Measurements from ENCODE around the gene KLK5.
"Not testable (repeated sequence)": the region's sequence is repeated elsewhere in the genome, so short reads cannot be mapped to it uniquely, and the experiment has no call there.

The KLK5 gene, protein sequence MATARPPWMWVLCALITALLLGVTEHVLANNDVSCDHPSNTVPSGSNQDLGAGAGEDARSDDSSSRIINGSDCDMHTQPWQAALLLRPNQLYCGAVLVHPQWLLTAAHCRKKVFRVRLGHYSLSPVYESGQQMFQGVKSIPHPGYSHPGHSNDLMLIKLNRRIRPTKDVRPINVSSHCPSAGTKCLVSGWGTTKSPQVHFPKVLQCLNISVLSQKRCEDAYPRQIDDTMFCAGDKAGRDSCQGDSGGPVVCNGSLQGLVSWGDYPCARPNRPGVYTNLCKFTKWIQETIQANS

DNA sequence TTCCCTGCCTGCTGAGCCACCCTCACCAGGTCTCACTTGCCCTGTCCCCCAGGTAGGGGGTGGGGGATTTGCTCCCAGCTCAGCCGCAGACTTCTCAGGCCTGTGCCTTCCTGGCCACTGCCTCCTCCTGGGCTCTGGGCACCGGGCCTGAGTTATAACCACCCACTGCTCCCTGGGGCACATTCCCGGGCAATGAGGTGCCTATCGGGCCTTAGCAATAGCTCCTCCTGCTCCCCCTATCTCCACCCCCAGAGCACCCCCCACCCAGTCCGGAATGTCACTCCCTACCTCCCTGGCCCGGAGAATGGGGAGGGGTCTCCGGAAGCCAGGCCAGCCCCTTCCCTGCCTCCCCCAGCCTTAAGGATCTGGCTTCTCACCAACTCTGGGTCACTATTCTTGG lies at the start of gene KLK5:
Gene KLK5, minus strand, starts transcription at position 129 of the 400 bp plus-strand sequence. CDS start 381 bp downstream, outside the sequence.
- DNase-seq: no peak

DNA sequence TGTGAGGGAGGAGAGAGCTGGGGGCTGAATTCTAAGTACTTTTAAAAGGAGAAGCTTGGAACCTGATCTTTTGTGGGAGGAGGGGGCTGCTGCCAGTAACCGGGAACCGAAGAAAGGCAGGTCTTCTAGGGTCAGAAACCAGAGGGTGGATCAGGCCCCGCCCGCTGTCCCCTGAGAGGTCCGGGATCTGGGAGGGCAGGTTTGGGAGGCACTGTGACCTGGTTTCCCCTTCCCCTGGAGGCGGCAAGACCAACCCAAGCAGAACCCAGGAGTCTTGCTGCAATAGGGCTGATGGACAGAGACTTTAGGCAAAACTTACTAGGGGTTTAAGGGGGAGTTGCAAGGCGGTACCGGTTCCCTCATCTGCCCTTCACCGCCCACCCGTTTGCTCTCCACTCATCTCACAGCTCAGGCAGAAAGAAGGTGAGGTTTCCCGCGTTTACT lies 49.3 kb upstream of the KLK5 start:
- DNase-seq: no peak

DNA sequence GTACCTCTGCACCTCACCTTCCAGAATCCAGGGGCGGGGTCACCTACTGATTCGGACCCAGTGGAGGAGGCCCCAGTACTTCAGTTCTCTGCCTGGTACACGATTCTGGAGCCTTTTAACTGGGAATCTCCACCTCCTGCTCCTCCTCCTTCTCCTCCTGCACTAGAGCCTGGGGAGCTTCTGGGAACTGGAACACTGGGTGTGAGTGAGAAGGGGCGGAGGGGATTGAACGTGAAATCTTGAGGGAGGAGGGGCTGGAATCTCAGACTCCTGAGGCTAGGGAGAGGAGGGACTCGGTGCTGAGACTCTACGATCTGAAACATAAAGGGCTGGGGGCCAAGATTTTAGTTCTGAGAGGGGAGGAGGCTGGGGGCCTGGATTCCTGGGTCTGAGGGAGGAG lies 48.7 kb upstream of the KLK5 start, which contains the start of gene KLK8:
Gene KLK8, minus strand, starts transcription at position 90 of the 400 bp plus-strand sequence. CDS start 437 bp downstream, outside the sequence.
- no peak for DNase-seq

DNA sequence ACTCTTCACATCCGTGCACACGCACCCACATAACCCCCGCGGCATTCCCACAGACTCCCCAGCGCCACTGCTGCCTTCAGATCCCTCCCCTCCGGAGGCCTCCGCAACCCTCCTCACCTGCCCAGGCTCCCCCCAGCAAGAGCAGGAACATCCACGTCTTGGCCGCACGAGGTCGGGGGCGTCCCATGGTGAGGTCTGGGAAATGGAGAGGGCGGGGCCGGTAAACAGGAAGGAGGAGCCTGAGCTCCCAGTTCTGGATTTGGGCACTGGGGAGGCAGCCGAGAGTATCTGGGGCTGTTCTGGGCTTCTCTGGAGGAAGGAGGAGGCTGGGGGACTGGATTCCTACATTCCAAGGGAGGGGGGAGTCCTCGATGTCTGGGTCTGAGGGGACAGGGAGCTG lies 48.1 kb upstream of the KLK5 start:
- DNase-seq: no peak

DNA sequence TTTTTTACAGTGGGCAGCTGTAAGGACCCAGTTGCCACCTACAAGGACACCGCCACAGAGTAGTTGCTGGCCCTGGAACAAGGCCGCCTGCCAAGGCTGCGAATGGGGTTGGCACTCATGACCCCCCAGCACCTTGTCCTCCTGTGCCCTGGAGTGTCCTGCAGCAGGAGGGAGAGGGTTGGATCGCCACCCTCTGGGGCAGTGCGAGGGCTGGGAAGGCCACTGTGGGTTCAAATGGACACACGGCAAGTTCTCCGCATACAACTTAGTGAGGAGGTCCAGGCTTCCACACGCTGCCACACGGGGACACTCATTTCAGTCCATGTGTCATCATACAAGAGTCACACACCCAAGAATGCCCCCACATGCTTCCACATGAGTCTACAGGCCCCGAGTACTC lies 47.6 kb upstream of the KLK5 start:
- DNase-seq: no peak

DNA sequence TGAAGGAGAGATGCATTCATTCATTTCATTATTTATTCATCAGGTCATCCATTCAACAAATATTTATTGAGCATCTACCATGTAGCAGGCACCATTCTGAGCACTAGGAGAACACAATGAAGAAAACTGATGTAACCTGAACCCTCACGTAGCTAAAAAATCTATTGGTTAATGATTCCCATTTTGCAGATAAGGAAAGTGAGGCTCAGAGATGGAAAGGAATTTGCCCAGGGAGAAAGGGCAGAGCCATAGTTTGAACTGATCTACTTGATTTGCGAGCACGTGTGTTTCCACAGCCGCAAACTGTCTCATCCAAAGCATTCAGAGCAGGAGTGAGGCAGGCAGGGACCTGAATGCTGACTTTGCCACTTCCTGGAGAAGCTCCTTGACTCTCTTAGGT lies 45.8 kb upstream of the KLK5 start:
- no peak for DNase-seq

DNA sequence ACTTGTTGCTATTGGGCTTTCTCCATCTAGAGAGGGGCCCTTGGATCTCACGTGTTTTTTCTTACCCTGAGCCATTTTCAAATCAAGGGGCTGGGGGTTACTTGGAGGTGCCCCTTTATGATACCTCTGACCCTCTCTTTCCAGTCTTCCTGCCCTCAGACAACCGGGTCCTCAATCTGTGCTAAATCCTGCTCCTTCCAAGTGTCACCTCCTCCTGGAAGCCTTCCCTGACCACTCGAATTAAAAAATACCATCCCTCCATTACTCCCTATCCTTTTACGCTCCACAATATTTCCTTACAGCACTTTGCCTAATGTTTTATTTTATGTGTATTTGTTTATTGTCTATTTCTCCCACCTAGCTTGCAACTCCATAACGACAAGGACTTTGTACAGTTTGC lies 45.2 kb upstream of the KLK5 start:
- no peak for DNase-seq

DNA sequence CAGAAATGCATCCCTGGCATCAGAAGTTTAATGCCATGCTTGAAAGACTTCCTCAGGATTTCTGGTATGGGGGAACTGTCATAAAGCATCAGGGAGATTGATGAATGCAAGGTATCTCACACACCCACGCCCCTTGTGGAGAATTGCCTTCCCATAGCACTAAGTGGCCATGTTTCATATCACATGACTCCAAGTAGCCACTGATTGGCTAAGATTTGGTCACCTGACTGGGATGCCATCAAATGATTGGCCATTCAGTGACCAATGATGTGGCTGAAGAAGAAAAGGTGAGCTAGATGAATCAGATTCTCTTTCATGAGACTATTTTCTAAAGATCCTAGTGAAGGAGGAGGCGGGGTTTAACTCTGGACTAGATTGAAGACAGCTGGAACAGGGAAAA lies 41.3 kb upstream of the KLK5 start:
- DNase-seq: no peak

DNA sequence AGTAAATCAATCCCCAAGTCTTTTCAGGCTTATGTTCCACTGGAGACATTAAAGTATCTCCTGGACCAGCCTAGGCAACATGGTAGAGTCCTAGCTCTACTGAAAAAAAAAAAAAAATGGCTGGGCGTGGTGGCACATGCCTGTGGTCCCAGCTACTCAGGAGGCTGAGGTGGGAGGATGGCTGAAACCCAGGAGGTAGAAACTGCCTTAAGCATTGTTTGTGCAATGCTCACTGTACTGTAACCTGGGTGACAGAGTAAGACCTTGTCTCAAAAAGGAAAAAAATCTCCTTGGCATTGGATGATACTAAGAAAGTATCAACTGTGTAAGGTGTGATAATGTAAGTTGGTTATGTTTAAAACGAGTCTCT lies 39.8 kb upstream of the KLK5 start:
- DNase-seq: no peak

DNA sequence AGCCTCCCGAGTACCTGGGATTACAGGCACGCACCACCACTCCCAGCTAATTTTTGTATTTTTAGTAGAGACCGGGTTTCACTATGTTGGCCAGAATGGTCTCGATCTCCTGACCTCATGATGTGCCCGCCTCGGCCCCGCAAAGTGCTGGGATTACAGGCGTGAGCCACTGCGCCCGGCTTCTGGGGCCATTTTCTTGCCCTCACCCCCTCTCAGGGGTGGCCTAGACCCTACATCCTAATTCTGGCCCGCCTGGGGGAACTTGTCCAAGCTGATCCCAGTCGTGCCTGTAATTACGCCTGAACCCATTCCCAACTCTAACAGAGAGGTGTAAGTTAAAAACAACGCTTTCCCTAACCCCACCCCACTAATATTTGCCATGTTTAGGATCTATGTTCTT lies 31.6 kb upstream of the KLK5 start:
- DNase-seq: not testable (repeated sequence)

DNA sequence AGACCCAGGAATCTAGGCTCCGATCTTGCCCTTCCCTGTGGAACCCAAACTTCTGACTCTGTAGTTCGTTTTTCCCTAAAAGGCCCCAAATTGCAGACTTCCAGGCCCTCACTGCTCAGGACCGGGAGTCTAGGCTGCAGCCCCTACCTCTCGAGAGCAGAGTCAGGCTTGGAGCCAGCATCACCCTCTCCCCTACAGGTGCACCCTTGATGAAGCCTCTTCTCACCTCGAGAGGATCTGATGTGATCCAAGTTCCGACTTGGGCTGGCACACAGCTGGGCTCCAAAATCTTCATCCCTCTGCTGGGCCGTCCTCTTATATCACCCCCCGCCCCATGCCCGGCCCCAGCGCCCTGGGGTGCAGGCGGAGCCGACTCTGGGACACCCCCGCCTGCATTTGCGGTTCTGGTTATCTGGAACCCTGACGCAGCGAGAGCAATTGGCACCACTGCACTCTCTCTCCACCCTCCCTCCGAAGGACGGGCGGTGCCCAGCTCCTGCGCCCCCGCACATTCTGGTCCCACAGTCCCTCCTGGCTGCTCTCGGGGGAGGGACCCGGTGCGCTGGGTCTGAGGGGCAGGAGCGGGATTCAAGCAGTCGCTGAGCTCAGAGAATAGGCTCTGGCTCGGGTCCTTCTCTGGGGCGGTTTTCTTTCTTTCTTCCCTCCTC lies 30.9 kb upstream of the KLK5 start, which contains the start of gene KLK7:
Gene KLK7, minus strand, starts transcription at position 293 of the 668 bp plus-strand sequence. CDS start 1,518 bp downstream, outside the sequence.
- no peak for DNase-seq

DNA sequence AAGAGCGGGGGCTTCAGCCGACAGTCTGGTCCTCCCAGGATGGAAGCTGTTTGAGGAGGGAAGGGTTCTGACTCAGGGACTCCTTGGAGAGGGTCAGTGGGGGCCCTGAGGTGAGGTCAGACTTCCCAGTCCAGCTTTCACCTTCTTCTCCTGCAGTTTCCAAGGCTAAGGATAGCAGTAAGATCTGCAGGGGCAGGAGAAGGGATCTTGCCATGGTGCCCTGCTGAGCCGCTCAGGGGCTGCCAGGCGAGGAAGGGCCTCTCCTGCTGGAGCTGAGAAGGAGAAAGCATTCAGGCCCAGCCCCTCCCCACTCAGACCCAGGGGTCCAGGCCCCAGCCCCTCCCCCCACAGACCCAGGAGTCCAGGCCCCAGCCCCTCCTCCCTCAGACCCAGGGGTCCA lies 29.3 kb upstream of the KLK5 start:
- DNase-seq: no peak

DNA sequence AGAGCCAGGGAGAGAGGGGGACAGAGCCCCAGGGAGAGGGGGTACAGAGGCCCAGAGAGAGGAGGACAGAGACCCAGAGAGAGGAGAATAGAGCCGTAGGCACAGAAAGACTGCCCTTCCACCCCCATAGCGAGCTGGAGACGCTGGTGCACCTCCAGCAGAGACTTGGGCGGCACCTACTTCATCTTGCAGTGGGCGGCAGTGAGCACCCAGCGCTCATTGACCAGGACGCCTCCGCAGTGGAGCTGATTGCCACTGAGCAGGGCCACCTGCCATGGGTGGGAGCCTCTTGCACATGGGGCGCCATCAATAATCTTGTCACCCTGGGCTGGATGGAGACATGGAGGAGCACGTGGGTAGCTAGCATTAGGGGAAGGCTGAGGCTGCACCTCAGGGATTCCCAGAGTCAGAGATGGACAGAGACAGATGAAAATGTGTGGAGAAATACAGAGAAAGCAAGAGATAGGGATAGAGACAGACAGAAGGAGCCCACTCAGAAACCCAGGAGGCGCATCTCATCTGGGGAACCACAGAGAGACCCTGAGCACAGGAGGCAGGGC lies 28.8 kb upstream of the KLK5 start:
- DNase-seq: no peak

DNA sequence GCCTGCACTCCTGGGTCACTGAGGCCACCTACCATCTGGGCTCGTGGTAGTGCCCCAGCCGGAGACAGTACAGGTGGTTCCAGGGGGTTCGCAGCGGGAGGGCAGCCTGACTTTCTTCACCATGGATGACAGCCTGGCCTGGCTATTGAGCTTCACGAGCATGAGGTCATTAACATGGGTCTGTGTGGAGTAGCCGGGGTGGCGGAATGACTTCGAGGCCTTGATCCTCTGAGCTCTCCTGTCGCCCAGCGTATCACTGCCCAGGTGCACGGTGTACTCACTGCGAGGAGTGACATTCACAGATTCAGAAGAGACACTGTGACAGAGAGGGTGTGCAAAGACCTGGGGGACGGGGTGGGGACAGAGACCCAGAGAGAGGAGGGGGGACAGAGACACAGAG lies 27.4 kb upstream of the KLK5 start:
- DNase-seq: no peak

DNA sequence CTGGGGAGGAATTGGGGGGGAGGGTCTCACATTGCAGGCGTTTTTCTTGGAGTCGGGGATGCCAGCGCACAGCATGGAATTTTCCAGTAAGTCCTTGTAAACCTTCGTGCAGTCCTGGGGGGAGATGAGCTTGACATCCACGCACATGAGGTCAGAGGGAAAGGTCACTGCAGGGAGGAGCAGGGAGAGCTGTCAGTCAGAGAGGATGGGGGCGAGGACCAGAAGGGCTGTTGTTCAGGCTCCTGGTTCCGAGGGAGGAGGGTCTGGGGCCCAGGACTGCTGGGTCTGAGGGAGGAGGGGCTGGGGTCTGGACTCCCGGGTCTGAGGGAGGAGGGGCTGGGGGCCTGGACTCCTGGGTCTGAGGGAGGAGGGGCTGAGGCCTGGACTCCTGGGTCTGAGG lies 26.9 kb upstream of the KLK5 start:
- DNase-seq: no peak

DNA sequence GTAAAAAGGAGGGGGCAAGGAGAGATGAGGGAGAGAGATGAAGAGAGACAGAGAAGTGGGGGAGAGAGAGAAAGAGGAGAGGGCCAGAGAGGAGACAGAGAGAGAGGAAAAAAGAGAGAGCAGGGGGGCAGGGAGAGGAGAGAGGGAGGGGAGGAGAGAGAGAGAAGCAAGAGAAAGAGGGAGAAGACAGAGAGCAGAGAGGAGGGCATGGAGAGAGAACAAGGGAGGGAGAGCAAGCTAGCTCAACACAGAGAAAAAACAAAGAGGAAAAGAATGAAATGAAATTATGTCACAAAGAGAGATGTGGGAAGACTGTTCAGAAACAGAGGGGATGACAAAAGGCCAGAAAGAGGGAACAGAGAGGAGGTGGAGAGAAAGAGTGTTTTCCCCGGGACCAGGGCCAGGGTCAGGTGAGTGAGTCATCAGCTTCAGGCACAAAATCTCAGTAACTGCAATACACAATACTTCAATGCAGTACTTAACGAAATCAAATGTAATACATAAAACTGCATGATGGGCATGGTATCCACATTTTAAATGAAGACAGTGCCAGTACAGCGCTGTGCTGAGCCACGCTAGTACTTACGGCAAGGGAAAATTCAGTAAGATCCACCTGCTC lies 26.0 kb upstream of the KLK5 start:
- DNase-seq: no peak

DNA sequence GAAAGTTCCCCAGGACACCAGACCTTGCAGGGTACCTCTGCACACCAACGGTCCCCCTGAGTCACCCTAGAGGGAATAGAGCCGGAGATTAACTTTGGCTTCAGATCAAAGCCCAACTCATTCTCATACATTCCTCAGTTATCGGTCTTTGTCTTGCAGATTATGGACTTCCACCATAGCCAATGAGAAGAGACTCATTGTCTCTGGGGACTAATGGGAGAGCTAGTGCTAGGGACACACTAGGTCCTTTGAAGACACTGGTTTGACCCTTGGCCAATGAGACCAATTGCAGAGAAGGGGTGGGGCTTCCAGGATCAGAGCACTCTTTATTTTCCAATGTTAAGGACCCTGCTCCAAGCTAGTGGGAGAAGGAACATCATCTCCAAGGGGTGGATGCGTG lies 24.8 kb upstream of the KLK5 start:
- DNase-seq: no peak

DNA sequence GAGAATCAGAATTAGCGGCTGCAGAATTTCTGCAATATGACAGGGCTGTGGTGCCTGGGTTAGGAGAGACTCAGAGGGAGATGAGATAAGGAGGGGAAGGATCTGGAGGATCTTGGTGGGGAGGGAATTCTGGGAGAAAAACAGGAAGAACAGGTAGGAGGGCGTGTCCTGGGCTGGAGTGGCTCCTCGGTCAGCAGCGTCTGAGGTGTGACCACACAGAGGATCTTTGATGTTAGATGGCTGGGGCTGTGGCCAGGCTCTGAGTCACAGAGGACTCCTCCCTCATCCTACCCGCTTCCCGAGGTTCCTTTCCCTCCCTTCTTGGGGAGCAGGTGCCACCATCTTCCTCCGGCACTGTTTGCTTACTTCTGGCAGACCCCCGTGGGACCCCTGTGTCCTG lies 22.9 kb upstream of the KLK5 start:
- DNase-seq: no peak

DNA sequence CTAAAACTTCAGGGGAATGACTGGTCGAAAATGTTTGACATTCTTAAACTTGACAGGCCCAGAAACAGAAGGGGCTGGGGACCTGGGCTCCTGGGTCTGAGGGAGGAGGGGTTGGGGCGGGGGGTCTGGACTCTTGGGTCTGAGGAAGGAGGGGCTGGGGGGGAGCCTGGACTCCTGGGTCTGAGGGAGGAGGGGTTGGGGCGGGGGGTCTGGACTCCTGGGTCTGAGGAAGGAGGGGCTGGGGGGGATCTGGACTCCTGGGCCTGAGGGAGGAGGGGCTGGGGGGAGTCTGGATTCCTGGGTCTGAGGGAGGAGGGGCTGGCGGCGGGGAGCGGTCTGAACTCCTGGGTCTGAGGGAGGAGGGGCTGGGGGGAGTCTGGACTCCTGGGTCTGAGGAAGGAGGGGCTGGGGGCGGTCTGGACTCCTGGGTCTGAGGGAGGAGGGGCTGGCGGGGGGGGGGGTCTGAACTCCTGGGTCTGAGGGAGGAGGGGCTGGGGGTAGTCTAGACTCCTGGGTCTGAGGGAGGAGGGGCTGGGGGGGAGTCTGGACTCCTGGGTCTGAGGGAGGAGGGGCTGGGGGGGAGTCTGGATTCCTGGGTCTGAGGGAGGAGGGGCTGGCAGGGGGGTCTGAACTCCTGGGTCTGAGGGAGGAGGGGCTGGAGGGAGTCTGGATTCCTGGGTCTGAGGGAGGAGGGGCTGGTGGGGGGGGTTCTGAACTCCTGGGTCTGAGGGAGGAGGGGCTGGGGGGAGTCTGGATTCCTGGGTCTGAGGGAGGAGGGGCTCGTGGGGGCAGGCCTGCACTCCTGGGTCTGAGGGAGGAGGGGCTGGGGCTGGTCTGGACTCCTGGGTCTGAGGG lies 22.1 kb upstream of the KLK5 start:
- no peak for DNase-seq

DNA sequence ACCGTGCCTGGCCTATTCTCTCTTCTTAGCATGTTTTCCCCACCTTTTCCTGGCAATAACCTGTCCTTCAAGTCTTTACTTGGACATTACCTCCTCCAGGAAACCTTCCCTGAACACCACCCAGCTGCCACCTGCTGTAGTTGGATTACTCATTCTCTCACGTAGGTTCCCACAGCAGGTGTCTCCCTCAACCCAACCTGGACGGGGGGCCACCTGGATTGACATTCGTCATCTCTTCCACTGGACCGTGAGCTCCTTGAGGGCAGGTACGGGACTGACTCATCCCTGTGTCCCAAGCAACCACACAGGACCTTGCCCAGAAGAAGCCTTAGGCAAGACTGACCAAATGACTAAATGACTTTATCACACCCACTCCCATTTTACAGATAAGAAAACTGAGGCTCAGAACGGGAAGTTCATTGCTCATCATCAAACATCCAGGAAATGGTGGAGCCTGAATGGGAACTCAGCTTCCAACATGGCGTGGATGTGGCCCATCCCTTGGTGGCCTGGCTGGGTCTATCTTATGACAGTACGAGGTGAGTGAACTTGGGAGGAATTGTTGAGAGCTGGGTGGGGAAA lies 20.0 kb upstream of the KLK5 start:
- no peak for DNase-seq

DNA sequence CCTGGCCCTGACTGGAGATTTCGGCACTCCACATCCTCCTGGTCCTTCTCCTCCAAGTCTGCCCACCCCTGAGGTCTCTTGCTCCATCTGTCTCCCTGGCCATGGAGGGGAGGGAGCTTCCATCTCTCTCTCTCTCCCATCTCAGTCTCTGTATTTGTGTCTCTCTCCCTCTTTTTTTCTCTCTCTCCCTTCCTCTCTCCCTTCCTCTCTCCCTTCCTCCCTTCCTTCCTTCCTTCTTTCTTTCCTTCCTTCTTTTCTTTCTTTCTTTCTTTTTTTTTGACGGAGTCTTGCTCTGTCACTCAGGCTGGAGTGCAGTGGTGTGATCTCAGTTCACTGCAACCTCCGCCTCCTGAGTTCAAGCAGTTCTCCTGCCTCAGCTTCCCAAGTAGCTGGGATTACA lies 17.0 kb upstream of the KLK5 start:
- DNase-seq: not testable (repeated sequence)

DNA sequence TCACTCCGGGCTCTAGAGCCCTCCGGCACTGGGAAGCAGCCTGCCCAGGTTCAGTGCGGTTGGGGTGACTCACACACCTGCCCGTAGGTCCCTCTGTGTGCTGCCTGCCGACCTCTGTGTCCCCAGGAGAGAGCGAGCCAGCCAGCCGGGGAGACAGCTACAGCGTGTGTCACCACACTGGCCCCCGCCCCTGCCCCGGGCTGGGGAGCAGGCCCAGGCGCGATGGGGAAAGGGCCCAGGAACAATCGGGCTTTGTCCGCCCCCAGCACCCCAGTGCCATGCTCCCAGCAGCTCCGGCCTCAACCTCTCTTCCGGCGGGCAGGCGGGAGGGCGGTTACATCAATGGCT lies 16.5 kb upstream of the KLK5 start, which contains the start of gene KLK6:
Gene KLK6, minus strand, starts transcription at position 179 of the 348 bp plus-strand sequence. CDS start 1,487 bp downstream, outside the sequence.
- no peak for DNase-seq

Data from AML-193 (cell line).